H7 (cell line): Measurements from ENCODE around the gene VPS37B. TPM values are rescaled to one million over a fixed set of nuclear protein-coding genes. Genes with fewer than 3 reads are reported as not detected.

Source experiments
- DNase-seq: peaks from one replicate; pipeline ENCODE4 v3.0.0; 2012
- H3K27me3 ChIP-seq: 2 replicates; pipeline ENCODE4 v1.6.0; 2011; ENCODE audit warnings: mild to moderate bottlenecking, low read length; ENCODE audit not compliant: control insufficient read depth, insufficient read depth
- H3K36me3 ChIP-seq: replicated peaks from 2 replicates; pipeline ENCODE4 v1.5.1; 2011; ENCODE audit warnings: low read length; ENCODE audit not compliant: control insufficient read depth, insufficient read depth
- H3K4me3 ChIP-seq: 2 replicates; pipeline ENCODE4 v1.5.1; 2011; ENCODE audit warnings: low read depth, mild to moderate bottlenecking, control low read depth, low read length, moderate library complexity; ENCODE audit not compliant: insufficient read depth
- total RNA-seq: library from RNA; depleted of rRNA; stranded (reverse); fragments of >200 nt; shearing (Covaris generic); gene quantifications from 2 replicates; pipeline ENCODE4 v1.2.3, GENCODE V29; 2014; rRNA removed

VPS37B gene
- total RNA-seq, 1 experiment from 2014 or later = 14.7 TPM

- no peaks in the 10 kb centered on the region for H3K36me3 ChIP-seq
- H3K27me3 ChIP-seq = no peaks in the 10 kb centered on the region
- peak; percentile 71 for DNase-seq
- no peak overlapping the region for H3K4me3 ChIP-seq
Measured at GRCh38 chr12:122825773-122826724, 69.9 kb downstream of the VPS37B start.

- no peak for DNase-seq
- Histone ChIP-seq H3K4me3 (no peak overlapping the region), H3K27me3 (no peaks in the 10 kb centered on the region), H3K36me3 (no peaks in the 10 kb centered on the region)
Measured at GRCh38 chr12:122823429-122823828, 72.5 kb downstream of the VPS37B start.

GRCh38 chr12:122820838-122821271 is 75.1 kb downstream of the VPS37B start:
- no peaks in the 10 kb centered on the region for H3K27me3 ChIP-seq
- no peak for DNase-seq
- no peaks in the 10 kb centered on the region for H3K36me3 ChIP-seq
- no peak overlapping the region for H3K4me3 ChIP-seq

- no peak for DNase-seq
- Histone ChIP-seq H3K4me3 (no peak overlapping the region), H3K36me3 (no peaks in the 10 kb centered on the region), H3K27me3 (no peaks in the 10 kb centered on the region)
Measured at GRCh38 chr12:122820138-122820537, 75.8 kb downstream of the VPS37B start.

- no peaks in the 10 kb centered on the region for H3K27me3 ChIP-seq
- H3K4me3 ChIP-seq = no peak overlapping the region
- H3K36me3 ChIP-seq = no peaks in the 10 kb centered on the region
- no peak for DNase-seq
Measured at GRCh38 chr12:122819209-122819785, 76.6 kb downstream of the VPS37B start.

Other genes with a start within 250 kb of the VPS37B start
- gene HCAR2, start 192.8 kb downstream of the VPS37B start, total RNA-seq = not detected in 2 replicates
- not detected in 2 replicates for gene HCAR3, start 179.3 kb downstream of the VPS37B start, total RNA-seq
- 0.04 TPM in 1 of 2 replicates, not detected in the other for gene HCAR1, start 165.3 kb downstream of the VPS37B start, total RNA-seq
- gene DENR, start 143.3 kb downstream of the VPS37B start, total RNA-seq = 55.0 and 61.7 TPM in 2 replicates
- gene CCDC62, start 121.6 kb downstream of the VPS37B start, total RNA-seq = 0.62 and 0.63 TPM in 2 replicates
- 33.6 and 35.6 TPM in 2 replicates for gene HIP1R, start 60.7 kb downstream of the VPS37B start, total RNA-seq
- 1.7 and 3.0 TPM in 2 replicates for gene ABCB9, start 70.3 kb upstream of the VPS37B start, total RNA-seq
- 17.8 and 23.4 TPM in 2 replicates for gene OGFOD2, start 79.1 kb upstream of the VPS37B start, total RNA-seq
- gene ARL6IP4, start 84.6 kb upstream of the VPS37B start, total RNA-seq = 203 and 220 TPM in 2 replicates